DND-41 (cell line): Measurements from ENCODE around the gene SART3.
A peak's percentile ranks its signal among the peaks of the same experiment; 100 is the strongest.

ENCODE experiments used
- ATAC-seq: fragments of 200-7000 bp; cut with Tn5 transposase; 3 replicates; pipeline ENCODE4 v1.9.1; 2021; ENCODE audit warnings: low read depth; ENCODE audit not compliant: insufficient read depth
- DNase-seq: peaks from one replicate; pipeline ENCODE4 v3.0.0-alpha.2; 2020
- H2AFZ ChIP-seq: 2 replicates; pipeline ENCODE4 v1.6.0; 2012; ENCODE audit warnings: low read depth, low read length
- H3K27ac ChIP-seq: 2 replicates; pipeline ENCODE4 v1.5.1; 2012; ENCODE audit warnings: low read length, inconsistent platforms
- H3K27me3 ChIP-seq: fragments of 200-600 bp; sonication (generic); 2 replicates; pipeline ENCODE4 v1.6.0; 2012; ENCODE audit warnings: low read length, mild to moderate bottlenecking, inconsistent platforms; ENCODE audit not compliant: insufficient read depth, poor library complexity
- H3K36me3 ChIP-seq: 2 replicates; pipeline ENCODE4 v1.5.1; 2012; ENCODE audit warnings: low read length, inconsistent platforms; ENCODE audit not compliant: insufficient read depth
- H3K4me1 ChIP-seq: 2 replicates; pipeline ENCODE4 v1.5.1; 2012; ENCODE audit warnings: mild to moderate bottlenecking, low read length; ENCODE audit not compliant: insufficient read depth
- H3K4me2 ChIP-seq: 2 replicates; pipeline ENCODE4 v1.6.0; 2012; ENCODE audit warnings: mild to moderate bottlenecking, moderate library complexity, low read length, inconsistent platforms; ENCODE audit not compliant: insufficient read depth
- H3K4me3 ChIP-seq, 2 experiments: fragments of 200-600 bp in 1 of 2; shearing (Covaris generic) in 1 of 2; 2 replicates each; pipeline ENCODE4 v1.5.1; 2012 to 2016; ENCODE audit warnings: inconsistent platforms in 2 of 2, low read length in 2 of 2, mild to moderate bottlenecking in 2 of 2, low read depth in 1 of 2, moderate library complexity in 1 of 2
- H3K79me2 ChIP-seq: 2 replicates; pipeline ENCODE4 v1.6.0; 2012; ENCODE audit warnings: low read length, inconsistent platforms; ENCODE audit not compliant: insufficient read depth
- H3K9ac ChIP-seq: 2 replicates; pipeline ENCODE4 v1.6.0; 2012; ENCODE audit warnings: low read depth, mild to moderate bottlenecking, inconsistent platforms, low read length, moderate library complexity
- H3K9me3 ChIP-seq: 2 replicates; pipeline ENCODE4 v1.5.1; 2012; ENCODE audit warnings: low read length, moderate library complexity, mild to moderate bottlenecking, inconsistent platforms; ENCODE audit not compliant: insufficient read depth, severe bottlenecking
- H4K20me1 ChIP-seq: 2 replicates; pipeline ENCODE4 v1.6.0; 2012; ENCODE audit warnings: low read length; ENCODE audit not compliant: insufficient read depth
- CTCF ChIP-seq: IDR thresholded peaks from 2 replicates; pipeline ENCODE4 v1.5.1; 2012; ENCODE audit warnings: borderline replicate concordance, low read length, moderate library complexity, mild to moderate bottlenecking; ENCODE audit not compliant: poor library complexity, severe bottlenecking; ENCODE audit errors: extremely low read depth
- EZH2 ChIP-seq: IDR thresholded peaks from 3 replicates; pipeline ENCODE4 v1.6.1; 2012; ENCODE audit warnings: borderline replicate concordance, low read depth, mild to moderate bottlenecking, moderate library complexity, low read length, inconsistent platforms; ENCODE audit not compliant: severe bottlenecking

SART3 gene

GRCh38 chr12:108511633-108512540 is 49.1 kb downstream of the SART3 start:
- Histone ChIP-seq H3K36me3 (peaks cover 3% of the 10 kb centered on the region), H2AFZ (peak overlapping the region; percentile 37), H3K9ac (no peak overlapping the region), H3K4me1 (peaks cover 33% of the 10 kb centered on the region), H3K4me3 (no peak overlapping the region), H3K27me3 (no peaks in the 10 kb centered on the region), H3K27ac (no peak overlapping the region), H3K9me3 (no peaks in the 10 kb centered on the region), H4K20me1 (peaks cover 6% of the 10 kb centered on the region; the same call in 1 of the 2 replicates), H3K4me2 (peak overlapping the region; percentile 42; the same call in 1 of the 2 replicates), H3K79me2 (peaks cover 17% of the 10 kb centered on the region)
- DNase-seq (peak; percentile 79), ATAC-seq (peak; percentile 10; the same call in 1 of the 3 replicates)
- TF ChIP-seq CTCF (peak; percentile 93), EZH2 (no peak)

DNA sequence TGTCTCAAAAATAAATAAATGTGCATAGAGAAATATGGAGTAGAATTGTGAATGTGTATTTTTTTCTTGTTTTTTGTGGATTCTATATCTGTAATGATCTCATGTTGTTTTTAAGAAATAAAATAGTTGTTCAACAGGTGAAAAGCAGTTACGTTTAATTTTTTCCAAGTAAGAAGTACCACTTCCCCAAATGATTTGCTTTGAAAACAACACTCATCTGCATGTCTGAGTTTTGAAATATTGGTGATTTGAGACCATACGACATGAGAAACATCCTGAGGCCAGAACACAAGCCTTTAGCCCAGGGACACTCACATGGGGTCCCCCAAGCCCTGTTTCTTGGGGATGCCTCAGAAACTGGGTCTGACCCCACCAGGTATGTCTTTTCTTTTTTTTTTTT is 50.1 kb downstream of the SART3 start:
- no peaks in the 10 kb centered on the region for H3K9me3 ChIP-seq
- TF ChIP-seq CTCF (no peak), EZH2 (no peak)
- no peaks in the 10 kb centered on the region for H3K36me3 ChIP-seq
- H3K27ac ChIP-seq: no peak overlapping the region
- H3K4me1 ChIP-seq: peaks cover 23% of the 10 kb centered on the region
- no peak overlapping the region for H3K4me2 ChIP-seq
- ATAC-seq (no peak), DNase-seq (no peak)
- 0 out of 2 replicates have a peak, but pooled peaks cover under 1% of the 10 kb centered on the region for H4K20me1 ChIP-seq
- H2AFZ ChIP-seq: no peak overlapping the region
- H3K9ac ChIP-seq: no peak overlapping the region
- peaks cover 7% of the 10 kb centered on the region for H3K79me2 ChIP-seq
- no peak overlapping the region for H3K4me3 ChIP-seq
- H3K27me3 ChIP-seq: no peaks in the 10 kb centered on the region

DNA sequence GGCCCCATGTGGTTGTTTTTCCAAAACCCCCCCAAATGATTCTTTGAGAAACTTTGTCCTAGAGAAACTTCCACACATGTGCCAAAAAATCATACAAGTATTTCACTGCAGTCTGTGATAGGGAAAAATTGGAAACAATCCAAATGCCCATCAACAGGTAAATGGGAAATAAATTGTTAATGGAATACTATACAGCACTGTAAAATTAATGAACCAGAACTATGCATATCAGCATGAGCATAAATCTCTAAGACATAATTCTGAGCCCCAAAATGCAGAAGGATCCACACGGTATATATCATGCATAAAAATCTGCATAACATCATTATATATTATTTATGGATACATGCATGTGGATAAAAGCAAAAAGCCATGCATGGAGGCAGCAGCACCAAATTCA is 51.2 kb downstream of the SART3 start:
- Histone ChIP-seq H3K27me3 (no peaks in the 10 kb centered on the region), H3K4me2 (no peak overlapping the region), H3K9ac (no peak overlapping the region), H4K20me1 (no peaks in the 10 kb centered on the region), H3K4me1 (peaks cover 21% of the 10 kb centered on the region), H3K79me2 (no peaks in the 10 kb centered on the region), H2AFZ (no peak overlapping the region), H3K4me3 (no peak overlapping the region), H3K9me3 (no peaks in the 10 kb centered on the region), H3K27ac (no peak overlapping the region), H3K36me3 (no peaks in the 10 kb centered on the region)
- ATAC-seq (no peak), DNase-seq (no peak)
- TF ChIP-seq EZH2 (no peak), CTCF (no peak)
